HG03354 (cell line): ENCODE measurements around the gene CCDC91.

Experiments used
- ATAC-seq: cut with Tn5 transposase; IDR thresholded peaks from one replicate; pipeline ENCODE4 v1.9.1; 2021; ENCODE audit warnings: mild to moderate bottlenecking; ENCODE audit not compliant: unreplicated experiment, poor library complexity, severe bottlenecking

The CCDC91 gene

DNA sequence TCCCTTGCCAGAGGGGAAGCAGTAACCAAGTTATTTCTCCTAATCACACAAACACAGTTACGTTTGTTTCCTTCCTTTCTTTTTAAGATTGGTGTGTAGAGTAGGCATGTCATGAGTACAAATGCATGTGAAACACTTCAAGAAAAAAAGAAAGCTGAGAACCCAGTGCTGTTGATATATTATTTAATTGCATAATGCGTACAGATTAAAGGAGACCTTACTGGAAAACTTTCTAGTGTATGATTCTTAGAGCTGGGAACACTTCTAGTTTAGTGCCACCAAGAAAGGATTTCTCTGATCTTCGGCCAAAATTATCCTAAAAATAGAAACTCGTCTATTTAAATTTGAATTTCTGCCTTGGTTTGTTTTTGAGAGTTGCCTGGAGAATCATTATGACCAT lies 365.5 kb downstream of the CCDC91 start:
- no peak for ATAC-seq

DNA sequence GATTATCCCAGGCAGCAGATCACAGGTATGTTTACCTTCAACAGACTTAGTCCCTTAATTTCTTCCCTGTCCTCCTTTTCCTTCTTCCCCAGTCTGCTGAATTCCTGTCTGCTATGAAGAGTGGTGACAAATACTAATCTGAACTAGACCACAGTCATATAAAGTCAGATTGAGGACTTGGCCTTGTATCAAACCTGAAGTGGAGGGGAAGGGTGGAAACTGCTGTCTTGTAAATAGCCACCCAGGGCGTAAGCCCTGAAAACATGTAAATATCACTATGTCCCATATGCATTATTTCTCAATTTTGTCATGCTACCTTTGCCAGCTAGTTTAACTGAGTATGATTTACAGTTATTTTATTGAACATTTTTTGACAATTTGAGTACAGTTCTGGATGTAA lies 368.0 kb downstream of the CCDC91 start:
- no peak for ATAC-seq

- no peak for ATAC-seq
These were observed 373.0 kb downstream of the CCDC91 start for GRCh38 chr12:28563286-28563685.

DNA sequence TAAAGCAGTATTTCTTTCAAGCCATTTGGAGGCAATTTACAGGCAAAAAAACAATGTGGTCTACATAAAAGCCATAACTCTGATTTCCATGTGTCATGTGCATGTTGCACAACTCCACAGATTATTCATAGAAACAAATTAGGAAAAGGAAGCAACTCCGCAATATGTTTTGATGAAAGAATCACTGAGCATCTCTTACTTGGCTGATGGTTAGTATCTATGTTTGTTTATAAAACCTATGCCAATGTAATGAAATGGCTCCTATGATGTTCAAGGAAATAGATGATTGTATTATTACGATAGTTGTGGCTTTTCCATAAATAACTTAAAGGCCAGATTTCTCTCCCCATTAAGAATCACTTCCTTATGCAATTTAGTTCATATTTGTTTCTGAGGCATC lies 373.7 kb downstream of the CCDC91 start:
- ATAC-seq = no peak

GRCh38 chr12:28568118-28568517 lies 377.9 kb downstream of the CCDC91 start:
- ATAC-seq = no peak

DNA sequence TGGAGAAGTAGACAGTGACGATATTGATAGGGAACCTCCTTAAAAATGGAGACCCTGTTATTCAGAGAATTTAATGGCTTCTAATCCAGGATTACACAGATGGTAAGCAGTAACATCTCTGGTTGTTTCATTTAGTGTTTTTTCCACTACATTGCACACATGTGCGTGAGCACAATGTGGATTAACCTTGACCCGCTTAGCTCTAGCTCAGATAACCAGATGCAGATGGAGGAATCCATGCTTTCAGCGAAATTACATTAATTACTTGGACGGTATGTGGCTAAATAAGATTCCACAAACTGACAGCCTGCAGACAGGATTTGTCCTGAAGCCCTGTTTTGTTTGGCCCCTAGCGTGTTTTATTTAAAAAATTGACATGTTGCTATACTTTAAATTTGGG lies 378.4 kb downstream of the CCDC91 start:
- no peak for ATAC-seq

GRCh38 chr12:28569698-28570411 lies 379.6 kb downstream of the CCDC91 start:
- no peak for ATAC-seq

DNA sequence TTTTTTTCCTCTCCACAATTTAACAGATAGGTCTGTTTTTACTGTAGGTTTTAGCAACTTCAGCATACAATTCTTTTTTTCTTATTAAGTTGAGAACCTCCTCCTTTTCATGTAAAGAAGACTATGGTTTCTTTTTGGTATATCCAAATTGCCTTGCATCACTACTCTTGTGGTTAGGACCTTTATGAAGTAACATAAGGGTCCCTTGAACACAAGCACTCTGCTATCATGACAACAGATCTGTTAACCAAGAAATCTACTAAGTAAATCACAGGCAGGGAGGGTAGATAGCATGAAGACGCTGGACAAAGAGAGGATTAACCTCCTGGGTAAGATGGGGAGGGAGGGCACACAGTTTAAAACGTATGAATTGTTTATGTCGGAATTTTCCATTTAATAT lies 380.6 kb downstream of the CCDC91 start:
- no peak for ATAC-seq

GRCh38 chr12:28574746-28575592 lies 384.7 kb downstream of the CCDC91 start:
- no peak for ATAC-seq

DNA sequence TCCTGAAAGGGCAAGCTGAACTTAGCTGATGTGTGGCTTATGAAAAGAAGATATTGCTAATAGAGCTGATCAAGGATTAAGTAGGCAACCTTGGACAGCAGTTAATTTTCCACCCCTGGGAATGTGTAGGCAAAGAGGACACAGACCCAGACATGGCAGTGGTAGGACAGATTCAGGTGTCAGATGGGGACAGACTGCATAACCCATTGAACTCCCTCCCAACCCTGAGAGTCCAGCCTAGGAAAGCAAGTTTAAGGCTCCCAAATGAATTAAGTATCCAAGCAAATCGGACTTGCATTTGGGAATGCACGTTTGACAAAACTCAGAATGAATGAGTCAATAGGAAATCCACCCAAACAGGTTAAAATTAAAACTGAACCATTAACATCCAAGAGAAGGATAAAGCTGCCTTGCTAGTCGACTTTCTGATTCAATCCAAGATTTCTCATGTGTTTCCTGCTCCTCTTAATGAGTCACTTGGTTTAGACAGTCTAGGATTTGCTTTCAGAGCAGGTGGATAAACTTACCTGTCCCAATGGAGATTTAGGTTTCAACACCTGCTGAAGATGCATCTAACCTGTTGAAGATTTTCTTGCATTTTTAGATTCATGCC lies 385.4 kb downstream of the CCDC91 start:
- ATAC-seq = no peak

- no peak for ATAC-seq
These were observed 388.1 kb downstream of the CCDC91 start for GRCh38 chr12:28578361-28578760.

DNA sequence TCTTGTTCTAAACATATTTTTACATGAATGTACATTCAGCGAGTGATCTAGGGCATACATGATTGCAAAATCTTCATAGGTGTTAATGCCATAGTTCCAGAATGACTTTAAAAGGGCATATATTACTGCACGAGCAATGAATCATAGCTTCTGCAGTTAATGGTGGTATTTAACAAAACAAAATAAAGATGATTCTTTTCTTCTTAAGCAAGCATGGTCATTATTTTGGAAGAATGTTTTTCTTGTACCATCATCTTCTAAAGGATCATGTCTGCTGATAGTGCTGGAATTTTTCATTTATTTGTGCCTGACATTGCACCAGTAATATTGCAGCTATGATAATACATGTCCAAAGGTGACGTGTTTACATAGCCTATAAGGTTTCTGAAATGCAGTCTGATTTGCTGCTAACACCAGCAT lies 388.6 kb downstream of the CCDC91 start:
- no peak for ATAC-seq

GRCh38 chr12:28582672-28583376 lies 392.6 kb downstream of the CCDC91 start:
- ATAC-seq = no peak

- no peak for ATAC-seq
These were observed 393.5 kb downstream of the CCDC91 start for GRCh38 chr12:28583701-28584261.

DNA sequence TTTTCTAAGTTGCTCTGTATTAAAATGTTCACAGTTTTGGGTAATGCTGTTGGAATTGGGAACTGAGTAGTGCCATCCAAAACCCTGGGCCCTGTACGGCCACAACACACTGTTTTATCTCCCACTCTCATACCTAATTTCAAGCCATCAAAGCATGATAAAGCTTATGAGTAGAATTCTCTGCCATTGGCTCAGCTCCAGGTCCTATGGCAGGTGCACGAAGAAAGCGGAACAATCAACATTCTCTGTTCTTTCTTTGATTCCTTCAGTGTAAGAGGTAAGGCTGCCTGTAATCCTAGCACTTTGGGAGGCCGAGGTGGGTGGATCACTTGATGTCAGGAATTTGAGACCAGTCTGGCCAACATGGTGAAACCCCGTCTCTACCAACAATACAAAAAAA lies 394.9 kb downstream of the CCDC91 start:
- no peak for ATAC-seq

DNA sequence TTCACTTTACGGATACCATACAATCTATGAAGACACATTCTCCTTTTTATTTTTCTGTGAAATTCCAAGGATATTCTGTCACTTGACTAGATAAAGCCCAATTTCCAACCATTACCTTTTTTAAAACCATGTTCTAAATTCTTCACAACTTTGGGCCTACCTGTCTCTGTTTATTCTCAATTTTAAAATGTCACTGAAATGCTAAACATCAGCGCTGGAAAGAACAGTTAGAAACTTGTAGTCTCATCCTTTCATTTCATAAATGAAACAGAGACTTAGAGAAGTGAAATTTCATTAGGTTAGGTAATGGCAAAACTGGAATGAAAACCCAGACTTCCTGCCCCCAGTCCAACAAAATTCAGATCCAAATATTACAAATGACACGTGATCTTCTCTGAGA lies 396.2 kb downstream of the CCDC91 start:
- no peak for ATAC-seq

DNA sequence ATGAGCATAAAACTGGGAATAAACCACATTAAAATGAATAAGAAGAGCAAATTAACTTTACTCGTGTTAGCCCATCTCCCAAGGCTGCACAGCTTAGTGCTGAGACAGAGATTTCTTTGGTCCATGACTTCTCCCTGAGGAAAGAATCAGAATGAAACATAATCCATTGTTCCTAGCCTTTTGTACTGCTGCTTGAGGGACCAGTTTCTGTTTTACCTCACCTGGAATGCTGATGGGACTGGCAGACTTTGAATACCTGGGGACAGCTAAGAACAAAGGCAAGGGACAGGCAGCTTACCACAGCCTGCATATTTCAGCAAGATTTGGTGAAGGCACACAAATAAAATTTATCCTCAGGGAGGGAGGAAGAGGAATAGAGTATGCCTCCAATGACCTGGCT lies 401.6 kb downstream of the CCDC91 start:
- no peak for ATAC-seq
